Measurements from ENCODE around the gene SEPTIN2. TPM values are rescaled to one million over a fixed set of nuclear protein-coding genes. Genes with fewer than 3 reads are reported as not detected.
"Not testable (repeated sequence)": the region's sequence is repeated elsewhere in the genome, so short reads cannot be mapped to it uniquely, and the experiment has no call there.

The SEPTIN2 gene
- total RNA-seq, 1 donor from 2014 or later, result 460 TPM

DNA sequence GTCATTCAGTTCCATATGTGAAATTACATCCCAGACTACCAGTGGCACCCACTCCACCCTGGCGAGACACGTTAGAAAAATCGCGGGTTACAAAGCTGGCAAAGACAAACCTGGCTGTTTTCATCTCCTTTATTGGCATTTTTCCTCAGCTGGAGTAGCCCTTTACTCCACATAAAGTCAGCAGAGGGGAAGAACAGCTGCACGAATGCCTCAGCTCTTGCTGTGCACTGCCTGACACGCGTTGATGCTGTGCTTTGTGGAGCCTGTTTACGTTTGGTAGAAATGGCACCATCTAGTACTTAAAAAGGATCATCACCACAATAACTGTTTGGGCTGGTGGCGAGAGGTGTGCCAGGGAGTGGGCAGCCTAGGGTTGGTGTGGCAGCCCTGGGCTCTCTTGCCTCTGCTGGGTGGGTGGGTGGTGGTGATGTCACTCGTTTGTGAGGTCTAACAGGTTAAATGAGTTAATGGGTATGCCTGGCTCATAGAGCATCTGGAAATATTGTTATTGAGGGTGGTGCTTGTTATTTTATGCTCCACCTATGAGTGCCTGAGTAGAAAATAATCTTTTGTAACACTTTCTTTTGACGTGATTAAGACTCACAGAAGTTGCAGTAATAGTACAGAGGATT lies 56.8 kb downstream of the SEPTIN2 start:
- Mint-ChIP-seq H3K36me3 (ENCODE audit: insufficient read depth) (peaks cover 4% of the 10 kb centered on the region), H3K27me3 (no peaks in the 10 kb centered on the region), H3K9me3 (ENCODE audit: low read depth) (no peaks in the 10 kb centered on the region), H3K4me3 (ENCODE audit: low read depth) (no peak overlapping the region), H3K4me1 (ENCODE audit: low read depth) (peaks cover 43% of the 10 kb centered on the region), H3K27ac (peak overlapping the region; percentile 73)
- TF ChIP-seq, protein P1, sequence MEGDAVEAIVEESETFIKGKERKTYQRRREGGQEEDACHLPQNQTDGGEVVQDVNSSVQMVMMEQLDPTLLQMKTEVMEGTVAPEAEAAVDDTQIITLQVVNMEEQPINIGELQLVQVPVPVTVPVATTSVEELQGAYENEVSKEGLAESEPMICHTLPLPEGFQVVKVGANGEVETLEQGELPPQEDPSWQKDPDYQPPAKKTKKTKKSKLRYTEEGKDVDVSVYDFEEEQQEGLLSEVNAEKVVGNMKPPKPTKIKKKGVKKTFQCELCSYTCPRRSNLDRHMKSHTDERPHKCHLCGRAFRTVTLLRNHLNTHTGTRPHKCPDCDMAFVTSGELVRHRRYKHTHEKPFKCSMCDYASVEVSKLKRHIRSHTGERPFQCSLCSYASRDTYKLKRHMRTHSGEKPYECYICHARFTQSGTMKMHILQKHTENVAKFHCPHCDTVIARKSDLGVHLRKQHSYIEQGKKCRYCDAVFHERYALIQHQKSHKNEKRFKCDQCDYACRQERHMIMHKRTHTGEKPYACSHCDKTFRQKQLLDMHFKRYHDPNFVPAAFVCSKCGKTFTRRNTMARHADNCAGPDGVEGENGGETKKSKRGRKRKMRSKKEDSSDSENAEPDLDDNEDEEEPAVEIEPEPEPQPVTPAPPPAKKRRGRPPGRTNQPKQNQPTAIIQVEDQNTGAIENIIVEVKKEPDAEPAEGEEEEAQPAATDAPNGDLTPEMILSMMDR (IDR thresholded peaks at IDR 0.05; ENCODE audit: unreplicated experiment), result no peak
- DNase-seq (ENCODE audit: low spot score, unreplicated experiment), result no peak

DNA sequence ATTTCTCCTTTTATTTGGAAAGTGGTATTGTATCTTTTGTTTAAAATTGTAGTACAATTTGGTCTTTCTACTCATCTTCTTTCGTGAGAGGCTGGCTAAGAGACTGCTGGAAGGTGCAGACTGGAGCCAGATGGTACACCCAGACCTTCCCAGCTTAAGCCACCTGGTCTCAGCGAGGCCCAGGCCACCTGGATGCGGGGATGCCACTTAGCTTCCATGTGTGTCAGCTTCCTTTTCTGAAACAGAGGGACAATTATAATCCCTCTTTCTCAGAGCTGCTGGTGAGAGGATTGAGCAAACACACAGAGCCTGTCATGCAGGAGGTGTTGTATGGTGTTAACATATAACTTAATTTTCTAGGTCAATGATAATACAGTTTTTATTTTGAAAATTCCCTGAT lies 57.7 kb downstream of the SEPTIN2 start:
- H3K9me3 Mint-ChIP-seq (ENCODE audit: low read depth), result no peaks in the 10 kb centered on the region
- peaks cover 43% of the 10 kb centered on the region for H3K4me1 Mint-ChIP-seq (ENCODE audit: low read depth)
- TF ChIP-seq, protein P1 (IDR thresholded peaks at IDR 0.05; ENCODE audit: unreplicated experiment), result no peak
- DNase-seq (ENCODE audit: low spot score, unreplicated experiment), result no peak
- peak overlapping the region; percentile 24 for H3K4me3 Mint-ChIP-seq (ENCODE audit: low read depth)
- H3K36me3 Mint-ChIP-seq (ENCODE audit: insufficient read depth), result peaks cover 4% of the 10 kb centered on the region
- peak overlapping the region; percentile 78 for H3K27ac Mint-ChIP-seq
- H3K27me3 Mint-ChIP-seq, result no peaks in the 10 kb centered on the region

DNA sequence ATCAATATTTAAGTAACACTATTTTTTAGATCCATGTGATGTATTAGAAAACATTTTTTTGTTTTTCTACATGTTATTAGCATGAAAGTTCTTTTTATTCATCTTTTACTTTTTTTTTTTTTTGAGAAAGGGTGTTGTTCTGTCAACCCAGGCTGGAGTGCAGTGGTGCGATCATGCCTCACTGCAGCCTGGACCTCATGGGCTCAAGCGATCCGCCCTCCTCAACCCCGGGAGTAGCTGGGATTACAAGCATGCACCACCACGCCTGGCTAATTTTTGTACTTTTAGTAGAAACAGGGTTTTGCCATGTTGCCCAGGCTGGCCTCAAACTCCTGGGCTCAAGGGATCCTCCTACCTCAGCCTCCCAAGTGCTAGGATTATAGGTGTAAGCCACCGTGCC lies 58.2 kb downstream of the SEPTIN2 start:
- not testable (repeated sequence) for H3K36me3 Mint-ChIP-seq (ENCODE audit: insufficient read depth); H3K9me3 Mint-ChIP-seq (ENCODE audit: low read depth); H3K4me3 Mint-ChIP-seq (ENCODE audit: low read depth); DNase-seq (ENCODE audit: low spot score, unreplicated experiment); H3K27me3 Mint-ChIP-seq
- peaks cover 42% of the 10 kb centered on the region for H3K4me1 Mint-ChIP-seq (ENCODE audit: low read depth)
- peak overlapping the region; percentile 73 for H3K27ac Mint-ChIP-seq

DNA sequence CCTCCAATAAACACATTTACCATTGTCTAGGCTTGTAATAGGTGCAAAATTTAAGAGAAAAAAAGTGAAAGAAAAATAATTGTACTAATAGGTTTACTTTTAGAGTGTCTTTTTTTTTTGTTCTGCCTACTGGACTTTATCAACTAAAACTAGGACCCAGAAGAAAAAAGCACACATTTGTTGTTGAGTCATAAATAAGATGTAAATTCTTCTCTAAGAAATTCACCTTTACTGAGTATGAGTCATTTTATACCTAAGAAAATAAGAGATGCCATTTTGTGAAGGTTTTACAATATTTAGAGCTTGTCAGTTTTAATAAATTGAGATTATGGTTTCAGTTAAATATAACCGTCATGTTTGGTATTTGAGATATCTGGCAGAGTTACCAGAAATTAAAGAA lies 59.6 kb downstream of the SEPTIN2 start:
- Mint-ChIP-seq H3K27ac (peak overlapping the region; percentile 96), H3K9me3 (ENCODE audit: low read depth) (no peaks in the 10 kb centered on the region), H3K4me1 (ENCODE audit: low read depth) (peaks cover 41% of the 10 kb centered on the region), H3K4me3 (ENCODE audit: low read depth) (peak overlapping the region; percentile 58), H3K27me3 (no peaks in the 10 kb centered on the region), H3K36me3 (ENCODE audit: insufficient read depth) (peaks cover 7% of the 10 kb centered on the region)
- TF ChIP-seq, protein P1 (IDR thresholded peaks at IDR 0.05; ENCODE audit: unreplicated experiment), result no peak
- DNase-seq (ENCODE audit: low spot score, unreplicated experiment), result no peak

DNA sequence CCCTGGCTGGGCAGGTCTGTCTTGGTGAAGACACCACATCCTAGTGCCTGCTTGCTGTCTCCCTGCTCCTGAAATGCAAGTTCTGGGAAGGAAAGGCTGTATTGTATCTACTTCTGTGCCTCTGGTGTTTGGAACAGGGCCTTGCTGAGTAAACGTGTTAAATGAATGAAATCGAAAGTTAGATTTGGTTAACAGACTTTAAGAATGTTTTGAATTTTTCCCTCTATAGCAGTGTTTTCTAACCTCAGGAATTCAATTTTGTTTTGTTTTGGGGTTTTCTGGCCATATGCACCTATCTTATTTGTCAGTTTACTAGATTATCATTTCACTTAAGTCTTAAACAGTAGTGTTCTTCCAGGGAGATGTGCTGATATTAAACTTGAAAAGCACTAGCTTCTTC lies 61.1 kb downstream of the SEPTIN2 start:
- H3K4me3 Mint-ChIP-seq (ENCODE audit: low read depth), result no peak overlapping the region
- TF ChIP-seq, protein P1 (IDR thresholded peaks at IDR 0.05; ENCODE audit: unreplicated experiment), result no peak
- no peaks in the 10 kb centered on the region for H3K9me3 Mint-ChIP-seq (ENCODE audit: low read depth)
- H3K27me3 Mint-ChIP-seq, result no peaks in the 10 kb centered on the region
- peaks cover 39% of the 10 kb centered on the region for H3K4me1 Mint-ChIP-seq (ENCODE audit: low read depth)
- no peak for DNase-seq (ENCODE audit: low spot score, unreplicated experiment)
- H3K36me3 Mint-ChIP-seq (ENCODE audit: insufficient read depth), result peaks cover 8% of the 10 kb centered on the region
- H3K27ac Mint-ChIP-seq, result peak overlapping the region; percentile 84

DNA sequence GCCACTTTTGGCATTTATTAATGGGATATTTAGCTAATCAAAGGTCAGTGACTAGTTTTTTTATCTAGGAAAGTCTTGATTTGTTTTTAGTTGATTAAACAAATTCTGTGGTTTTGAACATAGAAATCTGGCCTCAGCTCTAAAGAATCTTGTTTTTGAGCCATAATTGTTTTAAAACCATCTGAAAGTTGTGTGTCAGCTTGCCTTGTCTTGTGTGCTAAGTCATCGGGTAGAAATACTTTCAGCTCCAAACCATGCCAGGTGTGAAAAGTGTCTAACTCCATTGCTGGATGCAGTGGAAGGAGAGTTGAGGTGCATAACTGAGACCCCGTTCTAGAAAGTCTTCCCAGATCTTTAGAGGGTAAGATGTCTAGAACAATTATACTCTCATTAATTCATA lies 63.1 kb downstream of the SEPTIN2 start:
- H3K4me3 Mint-ChIP-seq (ENCODE audit: low read depth), result no peak overlapping the region
- TF ChIP-seq, protein P1 (IDR thresholded peaks at IDR 0.05; ENCODE audit: unreplicated experiment), result no peak
- DNase-seq (ENCODE audit: low spot score, unreplicated experiment), result no peak
- H3K36me3 Mint-ChIP-seq (ENCODE audit: insufficient read depth), result peaks cover 13% of the 10 kb centered on the region
- H3K9me3 Mint-ChIP-seq (ENCODE audit: low read depth), result no peaks in the 10 kb centered on the region
- peak overlapping the region; percentile 33 for H3K27ac Mint-ChIP-seq
- H3K4me1 Mint-ChIP-seq (ENCODE audit: low read depth), result peaks cover 25% of the 10 kb centered on the region
- H3K27me3 Mint-ChIP-seq, result no peaks in the 10 kb centered on the region
